ENCODE data around the gene CTU2. TPM values are rescaled to one million over a fixed set of nuclear protein-coding genes. Genes with fewer than 3 reads are reported as not detected.
A peak's percentile ranks its signal among the peaks of the same experiment; 100 is the strongest.

Gene CTU2
- total and polyA plus RNA-seq, 9 of the 15 experiments (the other 6 are each of a cell fraction or from before 2014, with no cell fraction given), result 1.3 to 105 (median 23.2) TPM

DNA sequence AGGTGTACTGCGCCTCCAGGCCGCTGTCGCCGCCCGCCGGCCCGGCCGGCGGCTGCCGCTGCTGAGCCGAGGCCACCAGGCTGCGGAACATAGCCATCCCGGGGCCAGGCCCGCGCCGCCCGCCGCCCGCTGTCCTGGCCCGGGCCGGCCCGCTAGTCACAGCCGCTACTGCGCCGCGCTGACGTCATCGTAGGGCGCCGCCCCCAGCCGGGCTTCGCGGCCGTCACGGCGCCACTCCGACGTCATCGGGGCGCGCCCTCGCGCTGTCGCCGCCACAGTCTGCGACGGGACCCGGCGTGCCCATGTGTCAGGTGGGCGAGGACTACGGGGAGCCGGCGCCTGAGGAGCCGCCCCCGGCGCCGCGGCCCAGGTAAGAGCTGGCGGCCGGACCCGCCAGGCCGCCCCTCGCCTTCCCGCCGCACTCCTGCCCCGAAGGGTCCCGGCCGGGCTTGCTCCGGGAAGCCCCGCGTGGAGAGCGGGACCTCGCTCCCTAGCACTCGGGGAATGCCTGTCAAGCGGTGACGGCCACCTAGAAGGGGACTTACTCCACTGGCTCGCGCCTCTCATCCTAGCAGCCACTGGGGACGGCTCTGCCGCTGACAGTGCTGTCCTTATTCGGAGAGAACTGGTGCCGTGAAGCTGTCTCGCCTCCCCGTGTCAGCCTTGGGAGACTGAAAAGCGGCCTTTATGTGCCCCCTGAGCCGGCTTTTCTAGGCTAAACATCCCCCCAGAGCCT is at the start of gene CTU2, which contains the start of gene RNF166 (continued):
- TF ChIP-seq ZNF12 (CRISPR knock-in tag; IDR thresholded peaks at IDR 0.05) (no peak), CBFA2T3 (IDR thresholded peaks at IDR 0.05) (no peak), MECOM (CRISPR knock-in tag; IDR thresholded peaks at IDR 0.05) (no peak), CEBPB (tag; IDR thresholded peaks at IDR 0.05) (no peak), OTX1 (CRISPR knock-in tag; IDR thresholded peaks at IDR 0.05) (no peak), ZNF41 (CRISPR knock-in tag; conservative IDR thresholded peaks at IDR 0.05) (no peak), TOE1 (IDR thresholded peaks at IDR 0.05; ENCODE audit: borderline replicate concordance) (no peak), TOE1 (CRISPR knock-in tag; IDR thresholded peaks at IDR 0.05; ENCODE audit: borderline replicate concordance, low read depth) (0 out of 2 replicates have a peak, but pooled peaks have one; percentile 36), PHTF2 (CRISPR knock-in tag; IDR thresholded peaks at IDR 0.05) (no peak), NFE2L1 (tag; IDR thresholded peaks at IDR 0.05; ENCODE audit: borderline replicate concordance, low read depth) (no peak), JUN (IDR thresholded peaks at IDR 0.05; ENCODE audit: borderline replicate concordance, low read depth, low read length) (peak; percentile 95), JUN (CRISPR knock-in tag; IDR thresholded peaks at IDR 0.05; ENCODE audit: borderline replicate concordance) (no peak), CSDE1 (IDR thresholded peaks at IDR 0.05) (peak in 1 of 2 experiments; percentile 87; a peak in 1 of 4 replicates), CEBPG (CRISPR knock-in tag; IDR thresholded peaks at IDR 0.05) (no peak), CEBPG (tag; conservative IDR thresholded peaks at IDR 0.05 in 1 of 2, IDR thresholded peaks at IDR 0.05 in 1 of 2) (no peak), GATA2 (CRISPR knock-in tag; IDR thresholded peaks at IDR 0.05) (no peak), HNRNPL (IDR thresholded peaks at IDR 0.05; ENCODE audit: low read depth, low read length) (peak; percentile 77), ARID2 (IDR thresholded peaks at IDR 0.05) (no peak), ZNF232 (CRISPR knock-in tag; IDR thresholded peaks at IDR 0.05) (0 out of 2 replicates have a peak, but pooled peaks have one; percentile 33), MAFK (IDR thresholded peaks at IDR 0.05; ENCODE audit: low read length) (no peak)
- TF ChIP-seq, protein P1, sequence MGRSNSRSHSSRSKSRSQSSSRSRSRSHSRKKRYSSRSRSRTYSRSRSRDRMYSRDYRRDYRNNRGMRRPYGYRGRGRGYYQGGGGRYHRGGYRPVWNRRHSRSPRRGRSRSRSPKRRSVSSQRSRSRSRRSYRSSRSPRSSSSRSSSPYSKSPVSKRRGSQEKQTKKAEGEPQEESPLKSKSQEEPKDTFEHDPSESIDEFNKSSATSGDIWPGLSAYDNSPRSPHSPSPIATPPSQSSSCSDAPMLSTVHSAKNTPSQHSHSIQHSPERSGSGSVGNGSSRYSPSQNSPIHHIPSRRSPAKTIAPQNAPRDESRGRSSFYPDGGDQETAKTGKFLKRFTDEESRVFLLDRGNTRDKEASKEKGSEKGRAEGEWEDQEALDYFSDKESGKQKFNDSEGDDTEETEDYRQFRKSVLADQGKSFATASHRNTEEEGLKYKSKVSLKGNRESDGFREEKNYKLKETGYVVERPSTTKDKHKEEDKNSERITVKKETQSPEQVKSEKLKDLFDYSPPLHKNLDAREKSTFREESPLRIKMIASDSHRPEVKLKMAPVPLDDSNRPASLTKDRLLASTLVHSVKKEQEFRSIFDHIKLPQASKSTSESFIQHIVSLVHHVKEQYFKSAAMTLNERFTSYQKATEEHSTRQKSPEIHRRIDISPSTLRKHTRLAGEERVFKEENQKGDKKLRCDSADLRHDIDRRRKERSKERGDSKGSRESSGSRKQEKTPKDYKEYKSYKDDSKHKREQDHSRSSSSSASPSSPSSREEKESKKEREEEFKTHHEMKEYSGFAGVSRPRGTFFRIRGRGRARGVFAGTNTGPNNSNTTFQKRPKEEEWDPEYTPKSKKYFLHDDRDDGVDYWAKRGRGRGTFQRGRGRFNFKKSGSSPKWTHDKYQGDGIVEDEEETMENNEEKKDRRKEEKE (IDR thresholded peaks at IDR 0.05; ENCODE audit: borderline replicate concordance in 1 of 2, control insufficient read depth in 1 of 2, low read depth in 2 of 2, low read length in 1 of 2), result no peak
- TF ChIP-seq, protein P2, sequence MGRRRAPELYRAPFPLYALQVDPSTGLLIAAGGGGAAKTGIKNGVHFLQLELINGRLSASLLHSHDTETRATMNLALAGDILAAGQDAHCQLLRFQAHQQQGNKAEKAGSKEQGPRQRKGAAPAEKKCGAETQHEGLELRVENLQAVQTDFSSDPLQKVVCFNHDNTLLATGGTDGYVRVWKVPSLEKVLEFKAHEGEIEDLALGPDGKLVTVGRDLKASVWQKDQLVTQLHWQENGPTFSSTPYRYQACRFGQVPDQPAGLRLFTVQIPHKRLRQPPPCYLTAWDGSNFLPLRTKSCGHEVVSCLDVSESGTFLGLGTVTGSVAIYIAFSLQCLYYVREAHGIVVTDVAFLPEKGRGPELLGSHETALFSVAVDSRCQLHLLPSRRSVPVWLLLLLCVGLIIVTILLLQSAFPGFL (CRISPR knock-in tag; IDR thresholded peaks at IDR 0.05), result no peak
- TF ChIP-seq, protein P3, sequence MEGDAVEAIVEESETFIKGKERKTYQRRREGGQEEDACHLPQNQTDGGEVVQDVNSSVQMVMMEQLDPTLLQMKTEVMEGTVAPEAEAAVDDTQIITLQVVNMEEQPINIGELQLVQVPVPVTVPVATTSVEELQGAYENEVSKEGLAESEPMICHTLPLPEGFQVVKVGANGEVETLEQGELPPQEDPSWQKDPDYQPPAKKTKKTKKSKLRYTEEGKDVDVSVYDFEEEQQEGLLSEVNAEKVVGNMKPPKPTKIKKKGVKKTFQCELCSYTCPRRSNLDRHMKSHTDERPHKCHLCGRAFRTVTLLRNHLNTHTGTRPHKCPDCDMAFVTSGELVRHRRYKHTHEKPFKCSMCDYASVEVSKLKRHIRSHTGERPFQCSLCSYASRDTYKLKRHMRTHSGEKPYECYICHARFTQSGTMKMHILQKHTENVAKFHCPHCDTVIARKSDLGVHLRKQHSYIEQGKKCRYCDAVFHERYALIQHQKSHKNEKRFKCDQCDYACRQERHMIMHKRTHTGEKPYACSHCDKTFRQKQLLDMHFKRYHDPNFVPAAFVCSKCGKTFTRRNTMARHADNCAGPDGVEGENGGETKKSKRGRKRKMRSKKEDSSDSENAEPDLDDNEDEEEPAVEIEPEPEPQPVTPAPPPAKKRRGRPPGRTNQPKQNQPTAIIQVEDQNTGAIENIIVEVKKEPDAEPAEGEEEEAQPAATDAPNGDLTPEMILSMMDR (IDR thresholded peaks at IDR 0.05 in 2 of 3, conservative IDR thresholded peaks at IDR 0.05 in 1 of 3; ENCODE audit: insufficient read depth in 2 of 3, low read depth in 1 of 3, low read length in 3 of 3), result peak in 2 of 3 experiments; percentile 3 to 40; a peak in 1 of 6 replicates
